GM12878 (cell line): ENCODE measurements around the gene VGLL2.

Experiments used
- ASH2L ChIP-seq: fragments of 300-600, 200-600 bp; sonication (generic); IDR thresholded peaks from 2 replicates; pipeline ENCODE4 v1.6.1; 2017; ENCODE audit warnings: low read depth, mild to moderate bottlenecking, borderline replicate concordance
- CHD2 ChIP-seq: IDR thresholded peaks from 2 replicates; pipeline ENCODE4 v1.6.1; 2011; ENCODE audit warnings: low read depth, low read length, improper control_type of control experiment, borderline replicate concordance
- EZH2 ChIP-seq: IDR thresholded peaks from 2 replicates; pipeline ENCODE4 v1.6.1; 2012; ENCODE audit warnings: low read depth, mild to moderate bottlenecking, control low read depth, inconsistent platforms, low read length, borderline replicate concordance; ENCODE audit not compliant: control insufficient read depth
- MEF2B ChIP-seq: fragments of 450-650 bp; IDR thresholded peaks from 2 replicates; pipeline ENCODE4 v1.6.1; 2018; ENCODE audit warnings: mild to moderate bottlenecking, moderate library complexity; ENCODE audit not compliant: partially characterized antibody, poor library complexity, severe bottlenecking
- SIN3A ChIP-seq: IDR thresholded peaks from 2 replicates; pipeline ENCODE4 v1.6.1; 2012; ENCODE audit warnings: low read depth, low read length, improper control_type of control experiment
- SMAD1 ChIP-seq: fragments of 450-650 bp; IDR thresholded peaks from 2 replicates; pipeline ENCODE4 v1.6.1; 2018; ENCODE audit warnings: mild to moderate bottlenecking, low read depth; ENCODE audit not compliant: partially characterized antibody
- TF ChIP-seq, protein P1 (sequence below), 3 experiments: IDR thresholded peaks in 2 of 3; conservative IDR thresholded peaks in 1 of 3; 2 replicates each; pipeline ENCODE4 v1.5.1; 2011; ENCODE audit warnings: low read depth in 3 of 3, low read length in 3 of 3, mild to moderate bottlenecking in 3 of 3, control low read depth in 2 of 3, moderate library complexity in 2 of 3, inconsistent platforms in 1 of 3, mixed read lengths in 1 of 3; ENCODE audit not compliant: control insufficient read depth in 2 of 3, insufficient read depth in 1 of 3; ENCODE audit errors: extremely low read depth in 1 of 3
- TF ChIP-seq, protein P2 (sequence below): IDR thresholded peaks from 2 replicates; pipeline ENCODE4 v1.6.1; 2012; ENCODE audit warnings: low read length, inconsistent platforms

DNA sequence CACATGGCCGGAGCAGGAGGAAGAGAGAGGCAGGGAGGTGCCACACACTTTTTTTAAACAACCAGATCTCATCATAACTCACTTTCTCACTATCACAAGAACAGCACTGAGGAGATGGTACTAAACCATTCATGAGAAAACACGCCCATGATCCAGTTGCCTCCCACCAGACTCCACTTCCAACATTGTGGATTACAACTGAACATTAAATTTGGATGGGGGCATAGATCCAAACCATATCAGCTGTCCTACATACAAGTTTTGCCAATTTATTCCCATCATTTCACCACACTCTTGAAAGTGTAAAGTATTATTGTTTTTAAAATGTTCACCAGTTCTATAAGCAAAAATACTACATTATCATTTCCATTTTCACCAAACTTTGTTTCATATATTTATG is 33.9 kb upstream of the VGLL2 start:
- TF ChIP-seq, protein P1, sequence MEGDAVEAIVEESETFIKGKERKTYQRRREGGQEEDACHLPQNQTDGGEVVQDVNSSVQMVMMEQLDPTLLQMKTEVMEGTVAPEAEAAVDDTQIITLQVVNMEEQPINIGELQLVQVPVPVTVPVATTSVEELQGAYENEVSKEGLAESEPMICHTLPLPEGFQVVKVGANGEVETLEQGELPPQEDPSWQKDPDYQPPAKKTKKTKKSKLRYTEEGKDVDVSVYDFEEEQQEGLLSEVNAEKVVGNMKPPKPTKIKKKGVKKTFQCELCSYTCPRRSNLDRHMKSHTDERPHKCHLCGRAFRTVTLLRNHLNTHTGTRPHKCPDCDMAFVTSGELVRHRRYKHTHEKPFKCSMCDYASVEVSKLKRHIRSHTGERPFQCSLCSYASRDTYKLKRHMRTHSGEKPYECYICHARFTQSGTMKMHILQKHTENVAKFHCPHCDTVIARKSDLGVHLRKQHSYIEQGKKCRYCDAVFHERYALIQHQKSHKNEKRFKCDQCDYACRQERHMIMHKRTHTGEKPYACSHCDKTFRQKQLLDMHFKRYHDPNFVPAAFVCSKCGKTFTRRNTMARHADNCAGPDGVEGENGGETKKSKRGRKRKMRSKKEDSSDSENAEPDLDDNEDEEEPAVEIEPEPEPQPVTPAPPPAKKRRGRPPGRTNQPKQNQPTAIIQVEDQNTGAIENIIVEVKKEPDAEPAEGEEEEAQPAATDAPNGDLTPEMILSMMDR (IDR thresholded peaks at IDR 0.05 in 2 of 3, conservative IDR thresholded peaks at IDR 0.05 in 1 of 3; ENCODE audit: control insufficient read depth in 2 of 3, extremely low read depth in 1 of 3, insufficient read depth in 1 of 3, low read depth in 3 of 3, low read length in 3 of 3), result no peak
- TF ChIP-seq EZH2, result no peak
- no peak for TF ChIP-seq CHD2
- TF ChIP-seq, protein P2, sequence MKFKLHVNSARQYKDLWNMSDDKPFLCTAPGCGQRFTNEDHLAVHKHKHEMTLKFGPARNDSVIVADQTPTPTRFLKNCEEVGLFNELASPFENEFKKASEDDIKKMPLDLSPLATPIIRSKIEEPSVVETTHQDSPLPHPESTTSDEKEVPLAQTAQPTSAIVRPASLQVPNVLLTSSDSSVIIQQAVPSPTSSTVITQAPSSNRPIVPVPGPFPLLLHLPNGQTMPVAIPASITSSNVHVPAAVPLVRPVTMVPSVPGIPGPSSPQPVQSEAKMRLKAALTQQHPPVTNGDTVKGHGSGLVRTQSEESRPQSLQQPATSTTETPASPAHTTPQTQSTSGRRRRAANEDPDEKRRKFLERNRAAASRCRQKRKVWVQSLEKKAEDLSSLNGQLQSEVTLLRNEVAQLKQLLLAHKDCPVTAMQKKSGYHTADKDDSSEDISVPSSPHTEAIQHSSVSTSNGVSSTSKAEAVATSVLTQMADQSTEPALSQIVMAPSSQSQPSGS, result no peak
- no peak for TF ChIP-seq ASH2L
- TF ChIP-seq MEF2B, result no peak
- TF ChIP-seq SMAD1, result no peak
- no peak for TF ChIP-seq SIN3A
